Ascending aorta (tissue), 2 donors: Measurements from ENCODE around the gene PHLPP1. TPM values are rescaled to one million over a fixed set of nuclear protein-coding genes. Genes with fewer than 3 reads are reported as not detected.

Experiments used
- DNase-seq, 2 donors: peaks; one replicate each; pipeline ENCODE4 v3.0.0-alpha.2; 2019; ENCODE audit warnings: low spot score in 2 of 2
- H3K27ac ChIP-seq, 2 donors: fragments of 200-600 bp; sonication (generic); one replicate each; pipeline ENCODE4 v1.5.1; 2016 to 2017; ENCODE audit warnings: mild to moderate bottlenecking in 1 of 2
- H3K27me3 ChIP-seq: fragments of 200-600 bp; sonication (generic); one replicate; pipeline ENCODE4 v1.5.1; 2017
- H3K36me3 ChIP-seq, 2 donors: fragments of 200-600 bp; sonication (generic); one replicate each; pipeline ENCODE4 v1.5.1; 2016
- H3K4me1 ChIP-seq, 2 donors: fragments of 200-600 bp; sonication (generic); one replicate each; pipeline ENCODE4 v1.5.1; 2016 to 2017; ENCODE audit warnings: mild to moderate bottlenecking in 1 of 2
- H3K4me3 ChIP-seq, 2 donors: fragments of 200-600 bp; sonication (generic); one replicate each; pipeline ENCODE4 v1.5.1; 2016 to 2017; ENCODE audit warnings: mild to moderate bottlenecking in 1 of 2
- H3K9me3 ChIP-seq, 2 donors: fragments of 200-600 bp; sonication (generic); one replicate each; pipeline ENCODE4 v1.5.1; 2016
- CTCF ChIP-seq, 3 experiments: fragments of 200-600 bp in 2 of 3; fragments of 450-650 bp in 1 of 3; sonication (generic) in 2 of 3; IDR thresholded peaks; one replicate each; pipeline ENCODE4 v1.5.1; 2016 to 2019; ENCODE audit warnings: antibody characterized with exemption in 3 of 3, mild to moderate bottlenecking in 1 of 3, moderate library complexity in 1 of 3
- intact Hi-C: fragments of 100-400 bp; cut with DNase I; formaldehyde crosslinking; loops from one replicate; pipeline ENCODE4 v1.15.1; 2023
- total RNA-seq: library from RNA; depleted of rRNA; stranded (reverse); fragments of >200 nt; gene quantifications from one replicate; pipeline ENCODE4 v1.1.0, GENCODE V29; 2016

The PHLPP1 gene
- total RNA-seq, 1 donor from 2014 or later: 9.8 TPM

GRCh38 chr18:62981566-62981965 is 266.2 kb downstream of the PHLPP1 start:
- Histone ChIP-seq H3K9me3 (no peaks in the 10 kb centered on the region), H3K36me3 (peaks cover 5 to 15% of the 10 kb centered on the region in 2 donors), H3K27ac (no peak overlapping the region), H3K27me3 (no peaks in the 10 kb centered on the region), H3K4me3 (no peak overlapping the region), H3K4me1 (no peaks in the 10 kb centered on the region)
- TF ChIP-seq CTCF (IDR thresholded peaks at IDR 0.05): no peak
- intact Hi-C loops: loop anchor here (5.0 to 10.0 kb wide), 2 partner anchors 554 to 797 kb away; partner anchors contain the start of genes PIGN and RELCH
- DNase-seq: no peak

- no peak for DNase-seq
- Histone ChIP-seq H3K27me3 (no peaks in the 10 kb centered on the region), H3K36me3 (peaks cover 5 to 15% of the 10 kb centered on the region in 2 donors), H3K9me3 (no peaks in the 10 kb centered on the region), H3K4me1 (no peaks in the 10 kb centered on the region), H3K27ac (no peak overlapping the region), H3K4me3 (peak overlapping the region in 1 of 2 donors; percentile 57)
- peak; percentile 65 to 78 (median 68) for TF ChIP-seq CTCF (IDR thresholded peaks at IDR 0.05)
- intact Hi-C loops: loop anchor here (1.0 to 10.0 kb wide), 4 partner anchors 268 to 798 kb away; partner anchors contain the start of genes PIGN and RELCH
These were observed 267.4 kb downstream of the PHLPP1 start for GRCh38 chr18:62982600-62983251.

GRCh38 chr18:62984656-62985315 is 269.4 kb downstream of the PHLPP1 start:
- no peaks in the 10 kb centered on the region for H3K4me1 ChIP-seq
- no peak overlapping the region for H3K4me3 ChIP-seq
- no peaks in the 10 kb centered on the region for H3K36me3 ChIP-seq
- H3K27me3 ChIP-seq: no peaks in the 10 kb centered on the region
- TF ChIP-seq CTCF (IDR thresholded peaks at IDR 0.05): no peak
- no peak overlapping the region for H3K27ac ChIP-seq
- no peak for DNase-seq
- no peaks in the 10 kb centered on the region for H3K9me3 ChIP-seq
- intact Hi-C loops: loop anchor here (5.0 to 10.0 kb wide), 2 partner anchors 557 to 800 kb away; partner anchors contain the start of genes PIGN and RELCH

GRCh38 chr18:62986490-62986889 is 271.1 kb downstream of the PHLPP1 start:
- intact Hi-C loops: loop anchor here (10.0 kb wide), 1 partner anchor 802 kb away; the partner anchor contains the start of genes PIGN and RELCH
- DNase-seq: no peak

More at GRCh38 chr18:62986490-62986889, 271.1 kb downstream of the PHLPP1 start:
- H3K27ac ChIP-seq: no peak overlapping the region
- no peaks in the 10 kb centered on the region for H3K27me3 ChIP-seq
- no peaks in the 10 kb centered on the region for H3K9me3 ChIP-seq
- no peak overlapping the region for H3K4me3 ChIP-seq
- no peaks in the 10 kb centered on the region for H3K36me3 ChIP-seq
- no peaks in the 10 kb centered on the region for H3K4me1 ChIP-seq
- no peak for TF ChIP-seq CTCF (IDR thresholded peaks at IDR 0.05)
